KOPT-K1 (cell line): Measurements from ENCODE around the gene SEMA3D.

ENCODE experiments used
- H3K27ac ChIP-seq: fragments of 200-600 bp; sonication (generic); 2 replicates; pipeline ENCODE4 v1.5.1; 2016; ENCODE audit warnings: antibody characterized with exemption, mild to moderate bottlenecking, low read depth, low read length; ENCODE audit not compliant: poor library complexity, severe bottlenecking
- H3K36me3 ChIP-seq: fragments of 200-600 bp; sonication (generic); 2 replicates; pipeline ENCODE4 v1.5.1; 2017; ENCODE audit warnings: antibody characterized with exemption, mild to moderate bottlenecking, low read length, moderate library complexity; ENCODE audit not compliant: insufficient read depth
- H3K9me3 ChIP-seq: fragments of 200-600 bp; sonication (generic); 2 replicates; pipeline ENCODE4 v1.5.1; 2017; ENCODE audit warnings: antibody characterized with exemption, low read length, mild to moderate bottlenecking; ENCODE audit not compliant: insufficient read depth, poor library complexity, severe bottlenecking

The SEMA3D gene

GRCh38 chr7:84946549-84946948 is 240.3 kb downstream of the SEMA3D start:
- Histone ChIP-seq H3K27ac (no peak overlapping the region), H3K36me3 (no peaks in the 10 kb centered on the region)

More at GRCh38 chr7:84946549-84946948, 240.3 kb downstream of the SEMA3D start:
- no peaks in the 10 kb centered on the region for H3K9me3 ChIP-seq
